H1 (cell line): ENCODE data around the gene PLEKHS1. TPM values are rescaled to one million over a fixed set of nuclear protein-coding genes. Genes with fewer than 3 reads are reported as not detected.
"Not testable (repeated sequence)": the region's sequence is repeated elsewhere in the genome, so short reads cannot be mapped to it uniquely, and the experiment has no call there.

Experiments used
- CTCF ChIA-PET: fragments of 300-600 bp; sonication (Branson Sonifier 250); formaldehyde crosslinking; loops from one replicate; lab custom pipeline; 2021; ENCODE audit not compliant: partially characterized antibody; lab: Charles Lee
- POLR2A ChIA-PET: fragments of 300-600 bp; sonication (Branson Sonifier 250); formaldehyde crosslinking; loops from one replicate; lab custom pipeline; 2021; ENCODE audit warnings: inconsistent platforms; ENCODE audit not compliant: partially characterized antibody; lab: Charles Lee
- DNase-seq, 2 experiments: peaks; one replicate each; pipeline versions ENCODE4 v3.0.0 to v3.0.0-alpha.2; 2010 to 2022; ENCODE audit warnings: low spot score in 2 of 2, low read depth in 1 of 2, mixed read lengths in 1 of 2
- FAIRE-seq: peaks from 2 replicates; lab custom pipeline; 2011; peaks lifted over from hg19 to GRCh38; lab: Jason Lieb, UNC
- H2AFZ ChIP-seq: 2 replicates; pipeline ENCODE4 v1.8.1; 2012; ENCODE audit warnings: low read length, inconsistent platforms
- H2AK5ac ChIP-seq: 2 replicates; pipeline ENCODE4 v1.6.1; 2013; ENCODE audit warnings: low read depth, low read length
- H2BK120ac ChIP-seq: replicated peaks from 2 replicates; pipeline ENCODE3; 2013; ENCODE audit warnings: low read depth, low read length, inconsistent platforms
- H2BK12ac ChIP-seq: 2 replicates; pipeline ENCODE4 v1.6.1; 2013; ENCODE audit warnings: low read depth, low read length
- H2BK15ac ChIP-seq: 2 replicates; pipeline ENCODE4 v1.6.1; 2013; ENCODE audit warnings: low read length
- H2BK20ac ChIP-seq: 2 replicates; pipeline ENCODE4 v1.6.1; 2013; ENCODE audit warnings: low read length
- H2BK5ac ChIP-seq: 2 replicates; pipeline ENCODE4 v1.6.1; 2013; ENCODE audit warnings: low read depth, low read length
- H3K14ac ChIP-seq: 2 replicates; pipeline ENCODE4 v1.6.1; 2013; ENCODE audit warnings: inconsistent platforms; ENCODE audit not compliant: insufficient read length
- H3K18ac ChIP-seq: 2 replicates; pipeline ENCODE4 v1.6.1; 2013; ENCODE audit warnings: low read length; ENCODE audit errors: extremely low read depth
- H3K23ac ChIP-seq: 2 replicates; pipeline ENCODE4 v1.6.1; 2013; ENCODE audit warnings: inconsistent platforms; ENCODE audit not compliant: insufficient read length
- H3K23me2 ChIP-seq: 2 replicates; pipeline ENCODE4 v1.6.1; 2013; ENCODE audit warnings: low read depth, low read length
- H3K27ac ChIP-seq: 2 replicates; pipeline ENCODE4 v1.6.1; 2011; ENCODE audit warnings: low read depth, low read length, inconsistent platforms
- H3K27me3 ChIP-seq, 4 experiments: replicated peaks in 1 of 4; 1 replicate in 1 of 4; 2 replicates in 3 of 4; pipeline versions ENCODE4 v1.6.1 to v1.8.1; 2011 to 2013; ENCODE audit warnings: low read length in 3 of 4, mild to moderate bottlenecking in 3 of 4, inconsistent platforms in 2 of 4, mixed read lengths in 2 of 4, moderate library complexity in 1 of 4; ENCODE audit not compliant: control insufficient read depth in 3 of 4, insufficient read depth in 3 of 4; ENCODE audit errors: extremely low read depth in 1 of 4
- H3K36me3 ChIP-seq, 4 experiments: 2 replicates each; pipeline versions ENCODE4 v1.6.1 to v1.8.1; 2011 to 2013; ENCODE audit warnings: mild to moderate bottlenecking in 4 of 4, low read length in 3 of 4, moderate library complexity in 2 of 4, control low read depth in 1 of 4, inconsistent platforms in 1 of 4; ENCODE audit not compliant: insufficient read depth in 4 of 4, control insufficient read depth in 2 of 4
- H3K4ac ChIP-seq: replicated peaks from 2 replicates; pipeline ENCODE3; 2013; ENCODE audit warnings: low read length, low read depth, mixed read lengths, inconsistent platforms; ENCODE audit not compliant: insufficient read length
- H3K4me1 ChIP-seq, 4 experiments: replicated peaks in 1 of 4; 1 replicate in 1 of 4; 2 replicates in 3 of 4; pipeline versions ENCODE4 v1.6.1 to v1.8.1; 2011 to 2013; ENCODE audit warnings: low read length in 3 of 4, inconsistent platforms in 2 of 4, mixed read lengths in 1 of 4; ENCODE audit not compliant: insufficient read depth in 4 of 4, control insufficient read depth in 3 of 4
- H3K4me2 ChIP-seq, 2 experiments: 2 replicates each; pipeline versions ENCODE4 v1.6.1 to v1.8.1; 2011 to 2013; ENCODE audit warnings: low read depth in 2 of 2, low read length in 2 of 2, control low read depth in 1 of 2, inconsistent platforms in 1 of 2, mild to moderate bottlenecking in 1 of 2; ENCODE audit not compliant: insufficient read depth in 1 of 2
- H3K4me3 ChIP-seq, 4 experiments: fragments of 200-600, 300-600 bp in 1 of 4; sonication (generic), shearing (Covaris generic), sonication (Bioruptor Twin) in 1 of 4; 2 replicates each; pipeline versions ENCODE4 v1.5.1 to v1.8.1; 2011 to 2016; ENCODE audit warnings: low read length in 4 of 4, low read depth in 3 of 4, control low read depth in 2 of 4, inconsistent platforms in 2 of 4, mild to moderate bottlenecking in 2 of 4, mixed read lengths in 1 of 4, moderate library complexity in 1 of 4; ENCODE audit not compliant: insufficient read depth in 2 of 4; ENCODE audit errors: extremely low read depth in 1 of 4
- H3K56ac ChIP-seq: replicated peaks from 2 replicates; pipeline ENCODE3; 2013; ENCODE audit warnings: low read depth, mild to moderate bottlenecking, mixed read lengths, low read length, inconsistent platforms; ENCODE audit not compliant: insufficient read length
- H3K79me1 ChIP-seq: 2 replicates; pipeline ENCODE4 v1.6.1; 2013; ENCODE audit warnings: low read depth, low read length, control low read depth
- H3K79me2 ChIP-seq, 2 experiments: 2 replicates each; pipeline versions ENCODE4 v1.6.1 to v1.8.1; 2012 to 2013; ENCODE audit warnings: low read length in 2 of 2, mild to moderate bottlenecking in 2 of 2, inconsistent platforms in 1 of 2; ENCODE audit not compliant: insufficient read depth in 2 of 2, control insufficient read depth in 1 of 2
- H3K9ac ChIP-seq, 4 experiments: replicated peaks in 1 of 4; 1 replicate in 1 of 4; 2 replicates in 3 of 4; pipeline versions ENCODE4 v1.6.1 to v1.8.1; 2011 to 2013; ENCODE audit warnings: low read depth in 3 of 4, low read length in 3 of 4, control low read depth in 2 of 4, mild to moderate bottlenecking in 2 of 4, moderate library complexity in 2 of 4, inconsistent platforms in 1 of 4; ENCODE audit errors: extremely low read depth in 1 of 4
- H3K9me3 ChIP-seq, 2 experiments: 2 replicates each; pipeline versions ENCODE4 v1.6.1 to v1.8.1; 2012 to 2013; ENCODE audit warnings: mild to moderate bottlenecking in 2 of 2, moderate library complexity in 2 of 2, control low read depth in 1 of 2, inconsistent platforms in 1 of 2, low read depth in 1 of 2, low read length in 1 of 2, mixed read lengths in 1 of 2; ENCODE audit not compliant: insufficient read depth in 2 of 2
- H4K20me1 ChIP-seq, 2 experiments: replicated peaks in 1 of 2; 2 replicates each; pipeline versions ENCODE3 to v1.8.1; 2011 to 2013; ENCODE audit warnings: inconsistent platforms in 2 of 2, low read length in 2 of 2, mild to moderate bottlenecking in 1 of 2; ENCODE audit not compliant: insufficient read depth in 2 of 2, control insufficient read depth in 1 of 2
- H4K5ac ChIP-seq: 2 replicates; pipeline ENCODE4 v1.6.1; 2013; ENCODE audit warnings: low read length, low read depth, mixed read lengths, inconsistent platforms; ENCODE audit not compliant: insufficient read length
- H4K8ac ChIP-seq: 2 replicates; pipeline ENCODE4 v1.8.0; 2013; ENCODE audit warnings: mild to moderate bottlenecking, moderate library complexity, low read length, inconsistent platforms; ENCODE audit not compliant: insufficient read depth; ENCODE audit errors: extremely low read depth
- H4K91ac ChIP-seq: replicated peaks from 2 replicates; pipeline ENCODE3; 2013; ENCODE audit warnings: low read length, mixed read lengths, inconsistent platforms; ENCODE audit not compliant: insufficient read length
- BACH1 ChIP-seq: IDR thresholded peaks from 2 replicates; pipeline ENCODE4 v1.6.1; 2012; ENCODE audit warnings: low read length, improper control_type of control experiment
- BCL11A ChIP-seq, 2 experiments: IDR thresholded peaks; one replicate each; pipeline ENCODE4 v1.6.1; 2011; ENCODE audit warnings: low read depth in 2 of 2, low read length in 2 of 2, mild to moderate bottlenecking in 2 of 2
- BRCA1 ChIP-seq: IDR thresholded peaks from 2 replicates; pipeline ENCODE4 v1.6.1; 2012; ENCODE audit warnings: low read depth, low read length, improper control_type of control experiment
- KDM5A ChIP-seq: fragments of 200-600 bp; IDR thresholded peaks from 2 replicates; pipeline ENCODE4 v1.7.1; 2012; ENCODE audit warnings: mild to moderate bottlenecking, low read length, inconsistent platforms, mixed read lengths
- RXRA ChIP-seq: IDR thresholded peaks from 2 replicates; pipeline ENCODE4 v1.6.1; 2011; ENCODE audit warnings: low read depth, mild to moderate bottlenecking, low read length, moderate library complexity; ENCODE audit not compliant: insufficient read depth
- SP1 ChIP-seq: IDR thresholded peaks from 2 replicates; pipeline ENCODE4 v1.6.1; 2011; ENCODE audit warnings: low read depth, low read length
- WGBS, 2 experiments: shearing (Covaris generic) in 1 of 2; methylation state at CpG; one replicate each; pipeline versions ENCODE4 v1.1.6 to v1.1.7; 2013 to 2015; ENCODE audit warnings: low lambda C conversion rate in 2 of 2, mixed read lengths in 2 of 2, inconsistent platforms in 1 of 2, low coverage in 1 of 2, missing lambda C conversion rate in 1 of 2; ENCODE audit not compliant: insufficient replicate concordance in 2 of 2, insufficient coverage in 1 of 2, insufficient read length in 1 of 2; ENCODE audit errors: extremely low coverage in 1 of 2, missing lambda C conversion rate in 1 of 2; 5-methylcytosine and 5-hydroxymethylcytosine counted together
- polyA plus RNA-seq, 7 experiments: library from polyadenylated mRNA; depleted of rRNA in 3 of 7; stranded (reverse) in 5 of 7; unstranded in 2 of 7; fragments of >200 nt in 5 of 7; fragments of 200-250 nt in 2 of 7; gene quantifications; 1 replicate in 5 of 7; 2 replicates in 1 of 7; 4 replicates in 1 of 7; pipeline versions ENCODE4 v1.2.1 to v1.2.3, GENCODE V29; 2011 to 2013; ENCODE audit warnings: missing spikeins in 2 of 7, mixed read lengths in 2 of 7
- total RNA-seq: library from RNA; stranded (reverse); fragmentation: NEBNext Ultra II Directional; extraction: Animal tissue kit (Norgen Biotek cat#: 25700); gene quantifications from 2 replicates; pipeline ENCODE4 v1.2.1, GENCODE V29; 2021

Gene PLEKHS1
- total and polyA plus RNA-seq, 2 of the 8 experiments (the other 6 are each of a cell fraction or from before 2014, with no cell fraction given), result not detected

DNA sequence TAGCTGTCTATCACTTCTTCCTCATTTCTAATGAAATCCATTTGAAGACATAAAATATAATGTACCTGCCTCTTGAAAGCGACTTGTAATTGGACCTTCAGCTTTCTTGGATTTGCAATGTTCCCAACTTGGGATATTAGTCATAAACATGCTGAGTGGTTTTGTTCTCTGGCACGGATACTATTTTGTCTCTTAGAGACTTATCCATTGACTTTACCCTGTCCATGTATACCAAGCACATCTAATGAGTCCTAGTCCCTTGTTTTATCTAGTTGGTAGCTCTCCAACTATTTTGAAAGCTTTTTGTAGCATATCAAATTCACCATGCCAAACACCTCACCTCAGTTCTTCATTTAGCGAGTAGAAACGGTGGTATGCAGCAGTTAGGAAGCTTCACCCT, 18.9 kb downstream of the PLEKHS1 start (continued):
- TF ChIP-seq RXRA (no peak), BRCA1 (no peak), KDM5A (no peak), SP1 (no peak), BCL11A (IDR thresholded peaks at IDR 0.05; ENCODE audit: low read depth in 2 of 2, low read length in 2 of 2) (no peak), BACH1 (no peak)

DNA sequence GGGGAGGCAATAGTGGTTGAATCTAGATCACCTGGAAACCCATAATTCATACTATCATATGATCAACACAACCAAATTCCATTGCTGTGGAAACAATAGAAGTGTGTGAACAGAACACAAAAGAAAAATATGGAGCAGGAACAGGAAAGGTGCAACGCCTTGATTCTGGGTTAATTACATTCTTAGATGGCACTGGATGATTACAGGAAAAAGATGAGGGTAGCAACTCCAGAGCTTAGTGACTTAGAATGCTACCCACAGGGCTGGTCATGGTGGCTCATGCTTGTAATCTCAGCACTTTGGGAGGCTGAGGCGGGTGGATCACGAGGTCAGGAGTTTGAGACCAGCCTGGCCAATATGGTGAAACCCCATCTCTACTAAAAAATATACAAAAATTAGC, 19.6 kb downstream of the PLEKHS1 start:
- FAIRE-seq, H2BK120ac ChIP-seq: not testable (repeated sequence)

More for the DNA sequence above, 19.6 kb downstream of the PLEKHS1 start:
- H2BK5ac ChIP-seq, H2BK20ac ChIP-seq, H2AFZ ChIP-seq, H3K4ac ChIP-seq, H3K27ac ChIP-seq, H3K36me3 ChIP-seq, H3K23me2 ChIP-seq, H2AK5ac ChIP-seq, DNase-seq, H4K5ac ChIP-seq, H3K4me3 ChIP-seq, H3K79me2 ChIP-seq, H2BK15ac ChIP-seq, H4K20me1 ChIP-seq, H3K56ac ChIP-seq, H3K14ac ChIP-seq, H2BK12ac ChIP-seq, H3K27me3 ChIP-seq, H3K18ac ChIP-seq, H3K9ac ChIP-seq, H3K23ac ChIP-seq, POLR2A ChIA-PET, H3K9me3 ChIP-seq, H4K91ac ChIP-seq, H4K8ac ChIP-seq, H3K4me2 ChIP-seq, H3K79me1 ChIP-seq, H3K4me1 ChIP-seq: not testable (repeated sequence)
- CTCF ChIA-PET, result interaction anchor here (1.1 to 2.1 kb wide), 2 partner anchors 11 to 19 kb away, joined by 4 to 5 read pairs; no protein-coding TSS in a partner anchor
- 86% methylated on average over 3 of the region's 3 CpGs; no CpG with 5 or more reads in 1 of the 2 experiments for WGBS, 2 experiments
